GM21515 (cell line): Measurements from ENCODE around the gene COL18A1.
"Not testable (repeated sequence)": the region's sequence is repeated elsewhere in the genome, so short reads cannot be mapped to it uniquely, and the experiment has no call there.

ENCODE experiments used
- ATAC-seq: cut with Tn5 transposase; IDR thresholded peaks from one replicate; pipeline ENCODE4 v1.9.1; 2021; ENCODE audit not compliant: unreplicated experiment

The COL18A1 gene

GRCh38 chr21:45489722-45489982 lies 84.7 kb downstream of the COL18A1 start:
- ATAC-seq, result no peak

GRCh38 chr21:45490049-45490731 lies 85.2 kb downstream of the COL18A1 start:
- no peak for ATAC-seq

- ATAC-seq, result no peak
Observed at GRCh38 chr21:45491056-45491455, 86.1 kb downstream of the COL18A1 start.

- ATAC-seq, result no peak
Observed at GRCh38 chr21:45491623-45492022, 86.7 kb downstream of the COL18A1 start.

- no peak for ATAC-seq
Observed at GRCh38 chr21:45492765-45493164, 87.8 kb downstream of the COL18A1 start.

- ATAC-seq, result no peak
Observed at GRCh38 chr21:45493401-45494001, 88.5 kb downstream of the COL18A1 start.

GRCh38 chr21:45494135-45494850 lies 89.3 kb downstream of the COL18A1 start:
- no peak for ATAC-seq

- no peak for ATAC-seq
Observed at GRCh38 chr21:45494851-45495680, 90.1 kb downstream of the COL18A1 start.

- no peak for ATAC-seq
Observed at GRCh38 chr21:45496151-45496967, 91.4 kb downstream of the COL18A1 start.

GRCh38 chr21:45496968-45497845 lies 92.2 kb downstream of the COL18A1 start:
- ATAC-seq, result no peak

GRCh38 chr21:45497846-45498645 lies 93.1 kb downstream of the COL18A1 start:
- ATAC-seq, result no peak

- no peak for ATAC-seq
Observed at GRCh38 chr21:45498646-45499000, 93.7 kb downstream of the COL18A1 start.

GRCh38 chr21:45499201-45499750 lies 94.3 kb downstream of the COL18A1 start:
- ATAC-seq, result no peak

- ATAC-seq, result no peak
Observed at GRCh38 chr21:45499970-45500577, 95.1 kb downstream of the COL18A1 start.

- ATAC-seq, result not testable (repeated sequence)
Observed at GRCh38 chr21:45501081-45502005, 96.4 kb downstream of the COL18A1 start.

- ATAC-seq, result no peak
Observed at GRCh38 chr21:45502006-45502345, 97.0 kb downstream of the COL18A1 start.

- ATAC-seq, result no peak
Observed at GRCh38 chr21:45502600-45502999, 97.6 kb downstream of the COL18A1 start.
